GM12891 (cell line): ENCODE results near the gene LFNG.

ENCODE experiments used
- DNase-seq: peaks from one replicate; pipeline ENCODE4 v3.0.0; 2011; ENCODE audit warnings: low spot score; ENCODE audit not compliant: insufficient read length
- FAIRE-seq: peaks from 2 replicates; lab custom pipeline; 2011; peaks lifted over from hg19 to GRCh38; lab: Jason Lieb, UNC
- PAX5 ChIP-seq: IDR thresholded peaks from 2 replicates; pipeline ENCODE4 v1.6.1; 2011; ENCODE audit warnings: low read length, moderate library complexity, mild to moderate bottlenecking; ENCODE audit not compliant: insufficient read depth, severe bottlenecking
- POLR2A ChIP-seq: IDR thresholded peaks from 2 replicates; pipeline ENCODE4 v1.6.1; 2011; ENCODE audit warnings: low read depth, low read length, control low read depth
- POLR2AphosphoS5 ChIP-seq: IDR thresholded peaks from 2 replicates; pipeline ENCODE4 v1.6.1; 2011; ENCODE audit warnings: low read depth, low read length, control low read depth
- POU2F2 ChIP-seq: IDR thresholded peaks from 2 replicates; pipeline ENCODE4 v1.6.1; 2011; ENCODE audit warnings: low read depth, mild to moderate bottlenecking, control low read depth, low read length, moderate library complexity
- SPI1 ChIP-seq: IDR thresholded peaks from 2 replicates; pipeline ENCODE4 v1.6.1; 2011; ENCODE audit warnings: low read depth, low read length, control low read depth
- TAF1 ChIP-seq: IDR thresholded peaks from 2 replicates; pipeline ENCODE4 v1.6.1; 2011; ENCODE audit warnings: low read depth, low read length, control low read depth

Gene LFNG

GRCh38 chr7:2564970-2565540 is 45.5 kb downstream of the LFNG start:
- DNase-seq = no peak
- no peak for TF ChIP-seq PAX5
- TF ChIP-seq SPI1 = no peak
- TF ChIP-seq POLR2AphosphoS5 = no peak
- TF ChIP-seq POLR2A = no peak
- TF ChIP-seq POU2F2 = no peak
- no peak for TF ChIP-seq TAF1
- peak; percentile 16 for FAIRE-seq

GRCh38 chr7:2566348-2566889 is 46.8 kb downstream of the LFNG start:
- DNase-seq = no peak
- FAIRE-seq = no peak
- TF ChIP-seq POLR2AphosphoS5 (no peak), SPI1 (no peak), POU2F2 (no peak), POLR2A (no peak), TAF1 (no peak), PAX5 (no peak)

GRCh38 chr7:2566890-2567678 is 47.5 kb downstream of the LFNG start:
- TF ChIP-seq POLR2A (no peak), SPI1 (peak; percentile 47)
- FAIRE-seq (peak; percentile 54), DNase-seq (no peak)

- FAIRE-seq (peak; percentile 48), DNase-seq (no peak)
These were observed 48.2 kb downstream of the LFNG start for GRCh38 chr7:2567679-2568278.

GRCh38 chr7:2568521-2569223 is 49.1 kb downstream of the LFNG start:
- TF ChIP-seq POU2F2 (no peak), PAX5 (no peak), SPI1 (no peak), POLR2A (no peak), POLR2AphosphoS5 (no peak)
- FAIRE-seq = no peak
- DNase-seq = no peak

More at GRCh38 chr7:2567679-2568278, 48.2 kb downstream of the LFNG start:
- no peak for TF ChIP-seq POU2F2
- TF ChIP-seq PAX5 = no peak
- no peak; the same call in 1 of the 2 replicates for TF ChIP-seq SPI1
- TF ChIP-seq POLR2AphosphoS5 = no peak
- no peak for TF ChIP-seq TAF1
- no peak for TF ChIP-seq POLR2A

GRCh38 chr7:2569421-2569820 is 49.8 kb downstream of the LFNG start:
- TF ChIP-seq SPI1 = no peak
- no peak for TF ChIP-seq POLR2A
- no peak for TF ChIP-seq TAF1
- no peak for TF ChIP-seq POU2F2
- no peak for TF ChIP-seq POLR2AphosphoS5
- TF ChIP-seq PAX5 = no peak
- DNase-seq (no peak), FAIRE-seq (no peak)

- no peak for FAIRE-seq
- TF ChIP-seq TAF1 (no peak), PAX5 (no peak), POLR2A (no peak), POLR2AphosphoS5 (no peak), POU2F2 (no peak), SPI1 (no peak)
- DNase-seq = no peak
These were observed 50.4 kb downstream of the LFNG start for GRCh38 chr7:2570021-2570420.

- no peak for TF ChIP-seq PAX5
- no peak for TF ChIP-seq POLR2AphosphoS5
- no peak for TF ChIP-seq POU2F2
- no peak for TF ChIP-seq SPI1
- no peak for TF ChIP-seq POLR2A
- TF ChIP-seq TAF1 = no peak
- no peak for FAIRE-seq
- DNase-seq = no peak
These were observed 51.8 kb downstream of the LFNG start for GRCh38 chr7:2571409-2571808.

- FAIRE-seq = no peak
- DNase-seq = no peak
- TF ChIP-seq POU2F2 = no peak
- no peak for TF ChIP-seq TAF1
- no peak for TF ChIP-seq PAX5
- no peak for TF ChIP-seq POLR2A
- no peak for TF ChIP-seq POLR2AphosphoS5
- no peak for TF ChIP-seq SPI1
These were observed 52.7 kb downstream of the LFNG start for GRCh38 chr7:2572101-2572842.
